ENCODE data around the gene BAIAP3.

BAIAP3 gene

GRCh38 chr16:1374418-1375297, 41.2 kb downstream of the BAIAP3 start:
- no peak for DNase-seq

- no peak for DNase-seq
Measured at GRCh38 chr16:1375298-1375640, 41.8 kb downstream of the BAIAP3 start.

GRCh38 chr16:1375741-1376410, 42.4 kb downstream of the BAIAP3 start:
- DNase-seq = no peak

GRCh38 chr16:1377406-1378010, 44.1 kb downstream of the BAIAP3 start:
- no peak for DNase-seq

- DNase-seq = no peak
Measured at GRCh38 chr16:1378087-1378803, 44.8 kb downstream of the BAIAP3 start.

GRCh38 chr16:1378804-1379303, 45.4 kb downstream of the BAIAP3 start:
- no peak for DNase-seq

GRCh38 chr16:1379304-1380076, 46.0 kb downstream of the BAIAP3 start:
- no peak for DNase-seq

GRCh38 chr16:1380195-1380594, 46.8 kb downstream of the BAIAP3 start:
- DNase-seq = no peak

GRCh38 chr16:1381612-1382406, 48.4 kb downstream of the BAIAP3 start:
- no peak for DNase-seq

- DNase-seq = no peak
Measured at GRCh38 chr16:1383556-1383955, 50.1 kb downstream of the BAIAP3 start.

GRCh38 chr16:1385232-1385631, 51.8 kb downstream of the BAIAP3 start:
- DNase-seq = no peak

- no peak for DNase-seq
Measured at GRCh38 chr16:1387331-1387730, 53.9 kb downstream of the BAIAP3 start.

GRCh38 chr16:1389762-1390161, 56.3 kb downstream of the BAIAP3 start:
- no peak for DNase-seq

- DNase-seq = no peak
Measured at GRCh38 chr16:1390239-1390779, 56.9 kb downstream of the BAIAP3 start.

- no peak for DNase-seq
Measured at GRCh38 chr16:1392826-1393225, 59.4 kb downstream of the BAIAP3 start.

GRCh38 chr16:1393613-1394176, 60.2 kb downstream of the BAIAP3 start:
- no peak for DNase-seq

- no peak for DNase-seq
Measured at GRCh38 chr16:1394367-1394951, 61.0 kb downstream of the BAIAP3 start.

- no peak for DNase-seq
Measured at GRCh38 chr16:1395444-1396031, 62.1 kb downstream of the BAIAP3 start.

GRCh38 chr16:1397779-1398178, 64.3 kb downstream of the BAIAP3 start:
- DNase-seq = no peak

- no peak for DNase-seq
Measured at GRCh38 chr16:1398351-1398750, 64.9 kb downstream of the BAIAP3 start.

Measured in NCI-H1048 (cell line).